ENCODE data around the gene HTRA3.

The HTRA3 gene

DNA sequence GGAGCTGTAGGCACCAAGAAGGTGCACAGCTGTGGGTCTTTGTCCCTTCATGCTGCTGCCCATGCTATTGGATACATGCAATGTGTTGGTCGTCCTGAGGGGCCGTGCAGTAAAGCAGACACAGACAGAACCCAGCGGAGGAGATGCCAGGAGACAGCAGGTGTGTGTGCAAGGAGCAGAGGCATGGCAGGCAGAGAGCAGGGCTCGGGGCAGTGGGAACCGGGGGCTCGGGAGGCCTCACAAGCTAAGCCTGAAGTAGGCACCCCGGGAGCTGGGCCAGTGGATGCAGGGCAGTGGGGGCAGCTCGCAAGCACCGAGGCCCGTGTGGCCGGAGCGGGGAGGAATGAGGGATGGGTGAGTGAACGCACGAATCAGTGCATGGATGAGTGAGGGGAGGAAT is 13.2 kb downstream of the HTRA3 start:
- DNase-seq = no peak

- no peak for DNase-seq
These were observed 13.6 kb downstream of the HTRA3 start for GRCh38 chr4:8283161-8283560.

GRCh38 chr4:8283631-8284121 is 14.1 kb downstream of the HTRA3 start:
- DNase-seq = no peak

DNA sequence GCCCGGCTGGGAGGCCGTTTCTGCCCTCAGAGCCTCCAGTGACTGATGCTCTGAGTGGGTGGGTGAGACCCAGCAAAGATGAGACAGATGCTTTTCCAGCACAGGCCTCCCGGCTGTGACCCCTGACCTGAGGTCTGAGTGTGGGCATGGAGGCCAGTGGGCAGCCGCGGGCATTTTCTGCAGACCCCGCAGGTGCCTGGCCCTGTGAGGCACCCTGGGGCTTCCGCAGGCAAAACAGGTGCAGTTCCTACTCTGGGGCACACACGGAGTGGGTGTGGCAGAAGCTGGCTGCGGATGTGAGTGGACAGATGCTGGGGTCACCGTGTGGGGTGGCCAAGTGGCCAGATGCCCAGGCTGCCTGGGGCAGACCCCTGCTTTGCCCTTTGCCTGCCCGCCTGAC is 14.8 kb downstream of the HTRA3 start:
- no peak for DNase-seq

DNA sequence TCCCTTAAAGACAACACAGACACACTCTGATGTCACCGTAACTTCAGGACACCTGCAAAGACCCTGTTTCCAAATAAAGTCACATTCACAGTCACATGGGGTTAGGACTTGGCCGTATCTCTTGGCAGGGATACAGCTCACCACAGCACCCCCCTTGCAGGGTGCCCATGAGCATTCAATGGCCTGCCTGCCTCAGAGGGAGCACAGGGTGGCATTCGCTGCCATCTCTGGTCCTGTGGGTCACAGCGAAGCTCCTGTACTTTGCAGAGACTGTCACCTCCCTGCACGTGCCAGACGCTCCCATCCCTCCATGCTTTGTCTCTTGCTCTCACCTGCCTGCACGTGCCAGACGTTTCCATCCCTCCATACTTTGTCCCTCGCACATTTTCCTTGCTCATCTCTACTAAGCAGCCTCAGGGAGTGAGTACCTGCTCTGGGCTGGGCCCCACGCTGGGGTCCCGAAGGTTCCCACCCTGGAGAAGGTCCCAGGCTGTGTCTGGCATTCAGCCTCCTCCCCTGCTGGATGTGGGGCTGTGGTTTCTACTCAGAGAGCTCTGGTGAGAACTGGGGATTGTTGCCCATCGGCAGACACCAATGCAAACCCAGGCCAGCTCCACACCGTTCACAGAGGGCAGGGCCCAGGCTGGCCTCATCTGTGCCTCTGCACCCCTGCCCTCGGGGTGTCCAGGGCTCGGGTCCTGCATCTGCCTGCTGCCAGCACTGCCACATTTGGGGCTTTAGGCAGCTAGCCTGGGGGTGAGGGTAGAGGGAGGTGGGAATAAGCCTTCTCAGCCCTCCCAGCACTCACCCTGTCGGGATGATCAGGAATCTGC is 15.8 kb downstream of the HTRA3 start:
- no peak for DNase-seq

- DNase-seq = no peak
These were observed 16.6 kb downstream of the HTRA3 start for GRCh38 chr4:8285976-8286718.

- DNase-seq = no peak
These were observed 17.3 kb downstream of the HTRA3 start for GRCh38 chr4:8286719-8287342.

DNA sequence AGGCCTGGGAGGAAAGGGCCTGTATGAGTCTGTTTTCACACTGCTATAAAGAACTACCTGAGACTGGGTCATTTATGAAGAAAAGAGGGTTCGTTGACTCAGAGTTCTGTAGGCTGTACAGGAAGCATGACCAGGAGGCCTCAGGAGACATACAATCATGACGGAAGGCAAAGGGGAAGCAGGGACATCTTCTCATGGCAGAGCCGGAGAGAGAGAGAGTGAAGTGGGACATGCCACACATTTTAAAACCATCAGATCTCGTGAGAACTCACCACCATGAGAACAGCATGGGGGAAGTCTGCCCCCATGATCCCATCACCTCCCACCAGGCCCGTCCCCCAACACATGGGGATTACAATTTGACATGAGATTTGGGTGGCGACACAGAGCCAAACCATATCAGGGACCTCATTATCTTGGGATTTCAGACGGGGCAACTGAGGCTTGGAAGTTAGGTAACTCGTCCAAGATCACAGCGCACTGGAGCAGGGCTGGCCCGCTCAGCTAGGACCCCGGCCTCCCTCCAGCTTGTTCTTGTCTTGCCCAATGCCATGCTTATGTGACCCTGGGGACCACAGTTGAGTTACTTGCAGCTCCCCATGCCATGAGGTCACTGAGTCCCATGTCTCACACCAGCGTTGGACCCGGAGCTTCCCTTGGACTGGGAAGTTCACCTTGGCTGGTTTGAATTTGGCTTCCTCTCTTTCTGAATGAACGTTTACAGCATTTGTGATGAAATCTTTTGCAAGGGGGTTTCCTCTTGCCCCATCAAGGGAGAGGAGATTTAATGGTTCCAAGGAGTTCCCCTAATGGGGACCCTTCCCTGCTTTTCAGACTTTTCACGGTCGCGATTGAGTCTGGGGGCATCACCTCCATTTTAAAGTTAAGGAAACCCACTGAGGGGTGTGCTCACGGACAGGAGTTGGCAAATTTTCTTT is 18.1 kb downstream of the HTRA3 start:
- no peak for DNase-seq

DNA sequence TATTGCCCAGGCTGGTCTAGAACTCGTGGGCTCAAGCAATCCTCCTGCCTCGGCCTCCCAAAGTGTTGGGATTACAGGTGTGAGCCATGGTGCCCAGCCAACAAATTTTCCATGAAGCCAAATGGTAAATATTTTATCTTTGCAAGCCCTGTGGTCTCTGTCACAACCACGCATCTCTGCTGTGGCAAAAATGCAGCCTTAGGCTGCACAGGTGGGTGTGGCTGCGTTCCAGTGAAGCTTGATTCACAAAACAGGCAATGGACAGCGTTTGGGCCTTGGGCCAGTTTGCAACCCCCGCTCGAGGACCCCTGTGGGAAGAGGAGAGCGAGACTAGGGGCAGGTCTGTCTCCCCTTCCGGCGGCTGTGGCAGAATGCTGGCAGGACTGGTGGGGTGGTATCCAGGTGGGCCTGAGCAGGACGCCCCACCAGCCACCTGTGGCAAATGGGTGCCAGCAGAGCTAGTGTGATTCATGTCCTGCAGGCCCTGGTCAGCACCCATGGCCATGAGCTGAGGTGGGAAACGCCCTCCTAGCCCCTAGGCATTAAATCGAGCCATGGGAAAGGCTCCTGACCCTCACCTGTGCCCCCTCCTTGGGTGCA is 19.7 kb downstream of the HTRA3 start:
- DNase-seq = no peak

DNA sequence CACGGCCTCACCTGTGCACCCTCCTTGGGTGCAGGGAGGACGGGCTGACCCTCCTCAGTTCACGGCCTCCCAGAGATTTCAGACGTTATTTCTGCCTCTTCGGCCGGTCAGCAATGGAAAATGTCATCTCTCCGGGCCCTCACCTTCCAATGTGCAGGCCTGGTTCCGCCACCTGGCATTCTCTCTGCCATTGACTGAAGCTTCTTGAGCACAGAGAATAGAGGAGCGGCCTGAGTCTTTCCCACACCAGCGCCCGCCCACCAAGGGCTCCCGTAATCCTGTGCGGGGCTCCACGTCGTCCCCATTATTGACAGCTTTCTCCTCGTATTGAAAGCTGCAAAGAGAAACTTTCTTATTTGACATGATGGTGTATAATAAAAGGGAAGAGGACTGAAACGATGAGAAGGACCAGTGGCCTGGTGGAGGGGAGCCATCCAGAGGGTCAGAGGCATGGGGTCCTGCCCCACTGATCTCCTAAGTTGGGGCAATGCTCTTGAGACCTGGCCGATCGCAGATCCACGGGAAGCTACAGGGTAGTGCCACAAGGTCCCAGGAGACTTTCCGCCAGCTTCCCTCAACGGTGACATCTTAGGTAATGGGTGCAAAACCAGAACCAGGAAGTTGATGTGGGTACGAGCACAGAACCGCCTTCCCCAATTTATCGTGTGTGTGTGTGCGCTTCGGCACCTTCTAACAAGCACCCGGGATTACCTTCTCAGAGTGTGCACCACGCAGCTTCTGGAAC is 20.6 kb downstream of the HTRA3 start:
- DNase-seq = no peak

DNA sequence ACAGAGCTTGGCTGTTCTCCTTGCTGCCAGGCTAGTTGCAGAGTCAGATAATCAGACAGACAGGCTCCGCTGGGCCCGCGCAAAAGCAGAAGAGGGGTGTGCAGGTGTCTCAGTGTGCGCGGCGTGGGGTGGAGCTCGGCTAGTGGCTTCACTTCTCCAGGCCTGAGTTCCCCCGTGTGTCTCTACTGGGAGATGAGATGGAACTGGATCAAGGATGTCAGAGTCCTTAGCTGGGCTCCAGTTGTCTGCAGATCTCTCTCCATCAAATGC is 21.1 kb downstream of the HTRA3 start:
- no peak for DNase-seq

DNA sequence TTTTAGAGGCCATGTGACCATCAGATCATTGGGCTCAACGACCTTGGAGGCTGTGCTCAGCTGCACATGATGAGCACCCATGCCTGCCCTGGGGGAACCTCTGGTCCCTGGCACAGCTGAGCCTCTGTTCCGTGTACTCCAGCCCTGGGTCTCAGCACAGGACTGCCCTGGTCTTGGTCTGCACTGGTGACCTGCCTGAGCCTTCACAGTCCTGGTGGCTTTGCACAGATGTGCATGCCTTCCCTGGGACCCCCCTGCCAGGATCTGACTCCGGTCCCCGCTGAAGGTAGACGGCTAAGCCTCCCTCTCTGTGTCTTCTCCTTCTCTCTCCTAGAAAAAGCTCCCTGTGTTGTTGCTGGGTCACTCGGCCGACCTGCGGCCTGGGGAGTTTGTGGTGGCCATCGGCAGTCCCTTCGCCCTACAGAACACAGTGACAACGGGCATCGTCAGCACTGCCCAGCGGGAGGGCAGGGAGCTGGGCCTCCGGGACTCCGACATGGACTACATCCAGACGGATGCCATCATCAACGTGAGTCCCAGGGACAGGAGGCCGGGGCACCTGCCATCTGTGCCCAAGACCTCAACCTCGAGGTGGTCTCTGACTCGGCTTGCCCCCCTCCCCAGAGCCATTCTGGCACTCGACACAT is 21.6 kb downstream of the HTRA3 start:
- no peak for DNase-seq

DNA sequence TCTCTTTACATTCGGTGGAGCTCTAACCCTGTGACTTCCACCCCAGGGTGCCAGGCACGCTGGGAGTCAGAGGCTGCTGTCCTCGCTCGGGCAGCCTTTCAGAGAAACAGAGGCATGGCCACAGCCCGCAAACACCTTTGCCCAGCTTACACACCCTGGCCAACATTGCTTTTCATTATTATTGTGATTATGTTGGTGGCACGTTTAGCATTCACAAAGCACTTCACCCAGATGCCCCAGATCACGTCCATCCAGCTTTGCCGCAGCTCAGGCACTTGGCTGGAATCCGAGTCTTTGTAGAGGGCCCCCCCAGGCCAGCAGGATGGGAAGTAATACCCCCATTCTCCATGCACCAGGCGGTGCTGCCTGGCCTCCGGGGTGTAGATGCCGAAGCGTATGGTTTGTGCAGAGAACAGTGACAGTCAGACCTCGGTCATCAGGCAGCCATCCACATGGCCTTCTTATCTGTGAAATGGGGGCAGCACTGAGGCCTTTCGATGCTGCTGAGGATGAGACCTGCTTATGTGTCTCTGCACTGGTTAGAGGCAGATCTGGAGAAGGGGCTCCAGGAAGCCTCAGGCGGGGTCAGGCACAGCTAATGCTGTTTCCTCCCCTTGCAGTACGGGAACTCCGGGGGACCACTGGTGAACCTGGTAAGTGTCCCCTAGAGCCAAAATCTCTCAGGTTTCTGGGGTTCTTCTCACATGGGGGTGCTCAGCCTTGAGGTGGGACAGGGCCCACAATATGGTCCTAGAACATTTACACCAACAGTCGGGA is 22.3 kb downstream of the HTRA3 start:
- no peak for DNase-seq

GRCh38 chr4:8292478-8293107 is 23.0 kb downstream of the HTRA3 start:
- DNase-seq = no peak

DNA sequence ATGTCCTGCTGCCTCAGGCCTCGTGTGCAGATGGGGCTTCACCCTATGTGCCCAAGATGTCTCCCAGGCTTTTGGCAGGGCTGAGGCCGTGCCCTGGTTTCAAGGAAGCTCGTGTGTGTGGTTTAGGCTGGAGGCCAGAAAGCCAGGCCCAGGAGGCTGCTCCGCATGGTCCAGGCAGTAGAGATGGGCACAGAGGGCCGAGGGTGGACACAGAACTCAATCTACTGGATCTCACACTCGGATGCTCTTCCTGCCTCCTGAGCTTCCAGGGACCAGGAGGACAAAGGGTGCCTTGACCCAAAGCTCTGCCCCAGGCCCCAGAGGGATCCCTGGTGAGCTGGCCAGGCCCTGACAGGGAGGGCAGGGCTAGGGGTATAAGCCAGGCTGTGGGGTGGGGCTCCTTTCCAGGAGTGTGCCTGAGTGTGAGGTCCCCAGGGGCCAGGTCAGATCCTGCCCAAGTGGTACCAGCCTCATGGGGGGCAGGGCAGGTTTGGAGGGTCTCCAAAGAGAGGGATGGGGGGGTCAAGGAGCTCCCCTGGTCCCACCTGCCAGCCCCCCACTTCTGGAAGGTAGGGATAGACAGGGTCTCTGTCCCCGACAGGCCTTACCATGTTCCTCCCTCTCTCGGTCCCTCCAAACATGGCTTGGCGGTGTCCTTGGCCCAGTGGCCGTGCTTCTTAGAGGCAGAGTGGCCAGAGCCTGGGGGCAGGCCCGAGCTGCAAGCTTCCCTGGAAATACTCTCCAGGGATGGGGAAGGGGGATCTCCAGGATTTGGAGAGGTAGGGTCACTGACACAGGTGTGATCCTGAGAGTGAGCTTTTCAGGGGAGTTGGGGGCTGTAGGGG is 23.8 kb downstream of the HTRA3 start:
- DNase-seq = no peak

DNA sequence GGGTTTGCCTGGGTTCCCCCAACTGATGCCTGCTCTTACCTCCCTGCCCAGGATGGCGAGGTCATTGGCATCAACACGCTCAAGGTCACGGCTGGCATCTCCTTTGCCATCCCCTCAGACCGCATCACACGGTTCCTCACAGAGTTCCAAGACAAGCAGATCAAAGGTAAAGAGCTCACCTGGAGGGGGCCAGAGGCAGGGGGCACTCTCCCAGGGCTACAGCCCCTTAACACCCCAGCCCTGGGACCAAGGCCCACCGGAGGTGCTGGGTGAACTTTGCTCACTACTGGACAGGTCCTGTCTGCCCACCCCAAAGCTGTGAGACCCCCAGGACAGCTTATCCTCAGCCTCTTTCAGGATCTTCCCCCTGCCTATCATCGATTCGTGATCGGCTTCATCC is 24.5 kb downstream of the HTRA3 start:
- DNase-seq = no peak

GRCh38 chr4:8294775-8295174 is 25.2 kb downstream of the HTRA3 start:
- DNase-seq = no peak

- no peak for DNase-seq
These were observed 25.9 kb downstream of the HTRA3 start for GRCh38 chr4:8295471-8295870.

DNA sequence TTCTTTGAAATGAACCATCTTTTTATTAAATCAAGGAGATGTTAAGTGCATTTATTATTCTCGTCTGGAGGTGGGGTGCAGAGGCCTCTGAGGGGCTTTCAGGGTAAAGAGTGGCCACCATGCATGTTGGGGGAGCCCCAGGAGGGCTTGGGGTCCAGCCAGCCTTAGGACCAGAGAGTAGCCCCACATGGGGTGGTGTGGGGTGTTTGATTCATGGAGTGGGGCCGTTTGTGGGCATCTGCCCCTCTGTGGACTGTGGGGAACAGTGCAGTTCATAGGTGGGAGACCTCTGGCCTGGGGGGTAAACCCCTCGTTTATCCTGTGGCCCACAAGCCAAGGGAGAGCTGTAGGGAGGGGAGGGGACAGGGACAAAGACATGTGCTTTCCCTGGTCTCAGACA is 26.9 kb downstream of the HTRA3 start:
- DNase-seq = no peak

Data from activated T-cell treated with anti-CD3 and anti-CD28 coated beads, Interleukin-2, amount 50 U/mL, for 1 hour (primary cell).